Upper lobe of left lung (tissue), 4 donors: ENCODE data around the gene ARHGAP26.

Experiments used
- EP300 ChIP-seq, 4 donors: sonication (generic); formaldehyde crosslinking; IDR thresholded peaks; one replicate each; pipeline ENCODE4 v1.5.1; 2017; ENCODE audit warnings: antibody characterized with exemption in 4 of 4, control low read depth in 2 of 4
- POLR2AphosphoS5 ChIP-seq, 2 donors: sonication (generic); formaldehyde crosslinking; IDR thresholded peaks; one replicate each; pipeline ENCODE4 v1.5.1; 2017; ENCODE audit warnings: antibody characterized with exemption in 2 of 2
- TF ChIP-seq, protein P1 (sequence below), 6 experiments: fragments of 450-650 bp in 4 of 6; fragments of 200-600 bp in 2 of 6; sonication (generic) in 2 of 6; IDR thresholded peaks; one replicate each; pipeline ENCODE4 v1.5.1; 2016 to 2019; ENCODE audit warnings: antibody characterized with exemption in 6 of 6

DNA sequence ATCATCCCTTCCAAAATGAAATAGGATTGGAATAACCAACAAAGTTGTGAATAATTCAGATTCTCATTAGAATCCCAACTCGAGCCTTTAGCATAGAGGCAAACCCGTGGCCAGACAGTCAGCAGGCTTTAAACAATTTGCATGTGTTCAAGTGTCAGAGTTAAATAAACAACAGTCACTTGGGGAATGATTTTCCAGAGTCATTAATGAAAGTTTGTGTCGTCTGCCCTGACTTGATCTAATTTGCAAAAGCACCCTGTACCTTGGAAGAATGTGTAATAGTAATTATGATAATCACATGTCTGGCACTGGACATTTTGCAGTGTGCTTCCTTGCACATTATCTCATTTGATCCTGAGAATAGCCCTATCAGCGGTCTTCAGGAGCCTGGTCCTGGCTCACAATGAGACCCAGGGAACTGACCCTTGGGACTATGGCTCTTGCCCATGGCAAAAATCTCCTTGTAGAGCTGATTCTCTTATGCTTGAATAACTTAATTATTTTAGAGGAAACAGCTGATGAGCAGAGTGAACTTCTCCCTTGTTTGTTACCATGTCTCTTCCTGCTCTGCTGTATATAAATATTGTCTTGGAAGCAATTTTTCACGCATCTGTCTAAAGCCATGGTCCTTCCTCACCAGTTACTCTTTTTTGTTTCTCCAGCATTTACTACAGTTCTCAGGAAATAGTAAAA, 360.6 kb downstream of the ARHGAP26 start:
- TF ChIP-seq, protein P1, sequence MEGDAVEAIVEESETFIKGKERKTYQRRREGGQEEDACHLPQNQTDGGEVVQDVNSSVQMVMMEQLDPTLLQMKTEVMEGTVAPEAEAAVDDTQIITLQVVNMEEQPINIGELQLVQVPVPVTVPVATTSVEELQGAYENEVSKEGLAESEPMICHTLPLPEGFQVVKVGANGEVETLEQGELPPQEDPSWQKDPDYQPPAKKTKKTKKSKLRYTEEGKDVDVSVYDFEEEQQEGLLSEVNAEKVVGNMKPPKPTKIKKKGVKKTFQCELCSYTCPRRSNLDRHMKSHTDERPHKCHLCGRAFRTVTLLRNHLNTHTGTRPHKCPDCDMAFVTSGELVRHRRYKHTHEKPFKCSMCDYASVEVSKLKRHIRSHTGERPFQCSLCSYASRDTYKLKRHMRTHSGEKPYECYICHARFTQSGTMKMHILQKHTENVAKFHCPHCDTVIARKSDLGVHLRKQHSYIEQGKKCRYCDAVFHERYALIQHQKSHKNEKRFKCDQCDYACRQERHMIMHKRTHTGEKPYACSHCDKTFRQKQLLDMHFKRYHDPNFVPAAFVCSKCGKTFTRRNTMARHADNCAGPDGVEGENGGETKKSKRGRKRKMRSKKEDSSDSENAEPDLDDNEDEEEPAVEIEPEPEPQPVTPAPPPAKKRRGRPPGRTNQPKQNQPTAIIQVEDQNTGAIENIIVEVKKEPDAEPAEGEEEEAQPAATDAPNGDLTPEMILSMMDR (IDR thresholded peaks at IDR 0.05): no peak
- TF ChIP-seq EP300 (IDR thresholded peaks at IDR 0.05): no peak
- TF ChIP-seq POLR2AphosphoS5 (IDR thresholded peaks at IDR 0.05): no peak
